Parietal lobe (tissue), 1 donor: Measurements from ENCODE around the gene PARP6. TPM values are rescaled to one million over a fixed set of nuclear protein-coding genes. Genes with fewer than 3 reads are reported as not detected.

Experiments
- total RNA-seq: library from RNA; depleted of rRNA; stranded (reverse); fragments of >200 nt; gene quantifications from one replicate; pipeline ENCODE4 v1.2.3, GENCODE V29; 2014

PARP6 gene, protein sequence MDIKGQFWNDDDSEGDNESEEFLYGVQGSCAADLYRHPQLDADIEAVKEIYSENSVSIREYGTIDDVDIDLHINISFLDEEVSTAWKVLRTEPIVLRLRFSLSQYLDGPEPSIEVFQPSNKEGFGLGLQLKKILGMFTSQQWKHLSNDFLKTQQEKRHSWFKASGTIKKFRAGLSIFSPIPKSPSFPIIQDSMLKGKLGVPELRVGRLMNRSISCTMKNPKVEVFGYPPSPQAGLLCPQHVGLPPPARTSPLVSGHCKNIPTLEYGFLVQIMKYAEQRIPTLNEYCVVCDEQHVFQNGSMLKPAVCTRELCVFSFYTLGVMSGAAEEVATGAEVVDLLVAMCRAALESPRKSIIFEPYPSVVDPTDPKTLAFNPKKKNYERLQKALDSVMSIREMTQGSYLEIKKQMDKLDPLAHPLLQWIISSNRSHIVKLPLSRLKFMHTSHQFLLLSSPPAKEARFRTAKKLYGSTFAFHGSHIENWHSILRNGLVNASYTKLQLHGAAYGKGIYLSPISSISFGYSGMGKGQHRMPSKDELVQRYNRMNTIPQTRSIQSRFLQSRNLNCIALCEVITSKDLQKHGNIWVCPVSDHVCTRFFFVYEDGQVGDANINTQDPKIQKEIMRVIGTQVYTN
- 102 TPM for total RNA-seq

DNA sequence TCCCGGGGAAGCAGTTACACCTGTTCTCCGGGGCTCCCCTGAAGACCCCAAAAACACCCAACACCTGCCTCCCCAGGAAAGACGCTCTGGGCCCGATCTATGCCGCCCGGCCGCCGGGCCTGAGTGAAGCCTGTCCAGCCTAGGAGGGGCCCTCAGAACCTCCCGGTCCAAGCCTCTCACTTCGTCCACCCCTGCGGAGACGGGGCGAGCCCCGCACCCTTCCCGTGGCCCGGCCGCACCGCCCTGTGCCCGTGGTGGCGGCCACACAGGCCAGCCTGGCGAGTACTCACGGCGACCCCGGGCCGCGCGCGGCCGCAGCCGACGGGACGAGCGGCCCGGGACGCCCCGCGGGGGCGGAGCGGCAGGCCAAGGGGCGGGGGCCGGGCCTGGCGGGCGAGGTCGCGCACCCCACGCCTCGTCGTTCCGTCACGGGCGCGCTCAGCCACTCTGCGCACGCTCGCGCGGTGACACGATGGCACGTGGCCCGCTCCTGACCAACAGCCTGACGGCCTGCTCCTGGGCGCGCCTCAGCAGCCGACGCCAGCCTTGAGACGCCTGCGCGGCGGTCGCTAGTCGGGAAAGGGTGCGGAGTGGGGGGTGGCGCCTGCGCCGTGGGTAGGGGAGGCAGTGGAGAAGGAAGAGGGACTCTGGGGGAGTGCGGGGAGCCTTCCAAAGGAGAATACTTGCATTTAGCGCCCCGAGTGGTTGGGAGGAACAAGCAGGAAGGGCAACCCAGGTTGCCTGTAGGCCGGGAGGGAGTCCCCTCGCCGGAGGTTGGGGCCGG, at the start of gene PARP6:
Gene PARP6, minus strand, starts transcription at position 342 of the 784 bp plus-strand sequence. CDS start 5,077 bp downstream, outside the sequence.

DNA sequence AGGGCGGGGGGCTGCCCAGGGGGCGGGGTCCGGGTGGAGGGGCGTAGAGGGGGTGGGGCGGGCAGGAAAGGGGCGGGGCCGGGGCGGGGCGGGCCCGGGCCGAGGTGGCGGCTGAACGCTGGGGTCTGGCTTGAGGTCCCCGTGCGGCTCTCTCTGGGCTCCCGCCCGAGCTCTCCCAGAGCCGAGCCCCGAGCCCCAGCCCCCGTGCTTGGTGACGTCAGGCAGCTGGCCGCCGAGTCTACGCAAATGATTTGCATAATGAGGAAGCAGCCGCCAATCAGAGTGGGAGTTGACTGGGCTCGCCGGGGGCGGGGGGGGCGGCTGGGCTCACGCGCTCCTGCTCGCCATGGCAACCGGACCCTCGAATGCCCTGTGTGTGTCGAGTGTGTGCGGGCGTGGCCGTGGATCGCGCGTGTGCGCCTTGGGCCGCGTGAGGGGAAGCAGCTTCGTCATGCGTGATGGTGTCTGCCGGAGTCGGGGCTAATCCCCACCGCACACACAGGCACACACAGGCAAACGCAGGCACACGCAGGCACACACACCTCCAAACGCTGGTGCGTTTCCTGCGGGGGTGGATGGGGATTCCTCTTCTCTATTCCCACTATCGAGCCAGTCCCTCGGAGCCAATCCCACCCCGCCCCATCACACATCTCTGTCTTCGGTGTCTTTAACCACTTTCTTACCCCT, 47.8 kb upstream of the PARP6 start, which contains the start of gene CELF6:
Gene CELF6, minus strand, starts transcription at position 173 of the 687 bp plus-strand sequence. CDS start 283 bp downstream, outside the sequence.

DNA sequence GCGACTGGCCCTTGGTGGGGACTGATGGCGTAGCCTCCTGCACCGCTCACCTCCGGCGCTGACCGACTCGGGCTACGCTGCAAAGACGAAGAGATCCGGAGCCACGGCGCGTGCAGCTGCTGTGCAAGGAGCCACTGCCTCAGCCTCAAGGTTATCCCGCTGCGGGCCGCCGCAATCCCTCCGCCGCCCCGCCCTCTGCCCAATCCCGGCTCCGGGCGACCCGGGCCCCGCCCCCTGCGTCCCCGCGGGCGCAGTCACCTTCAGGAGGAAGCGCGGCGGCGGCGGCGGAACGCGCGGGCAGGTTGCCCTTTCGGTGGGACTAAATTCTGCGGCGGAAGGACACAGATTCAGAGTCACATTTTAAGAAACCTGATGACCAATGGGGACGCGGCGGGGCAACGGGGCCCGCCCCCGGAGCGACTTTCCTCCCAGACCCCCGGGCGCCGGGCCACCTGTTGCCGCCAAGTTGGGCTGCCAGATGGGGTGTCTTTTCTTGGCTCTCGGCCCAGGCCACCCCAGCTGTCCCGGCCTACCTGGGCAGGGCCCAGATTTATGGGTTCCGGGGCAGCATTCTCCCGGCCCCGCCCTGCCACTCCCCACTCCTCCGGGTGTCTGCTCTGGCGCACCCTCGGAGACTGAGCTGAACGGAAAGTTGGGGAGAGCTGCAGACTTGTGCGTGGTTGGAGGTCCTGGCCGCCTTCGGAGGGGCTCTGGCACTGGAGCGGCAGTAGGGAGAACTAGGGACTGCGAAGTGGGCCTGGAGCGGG, 41.1 kb downstream of the PARP6 start, which contains the start of gene PKM:
Gene PKM, minus strand, starts transcription at position 125 of the 767 bp plus-strand sequence. CDS start 12,093 bp downstream, outside the sequence.

DNA sequence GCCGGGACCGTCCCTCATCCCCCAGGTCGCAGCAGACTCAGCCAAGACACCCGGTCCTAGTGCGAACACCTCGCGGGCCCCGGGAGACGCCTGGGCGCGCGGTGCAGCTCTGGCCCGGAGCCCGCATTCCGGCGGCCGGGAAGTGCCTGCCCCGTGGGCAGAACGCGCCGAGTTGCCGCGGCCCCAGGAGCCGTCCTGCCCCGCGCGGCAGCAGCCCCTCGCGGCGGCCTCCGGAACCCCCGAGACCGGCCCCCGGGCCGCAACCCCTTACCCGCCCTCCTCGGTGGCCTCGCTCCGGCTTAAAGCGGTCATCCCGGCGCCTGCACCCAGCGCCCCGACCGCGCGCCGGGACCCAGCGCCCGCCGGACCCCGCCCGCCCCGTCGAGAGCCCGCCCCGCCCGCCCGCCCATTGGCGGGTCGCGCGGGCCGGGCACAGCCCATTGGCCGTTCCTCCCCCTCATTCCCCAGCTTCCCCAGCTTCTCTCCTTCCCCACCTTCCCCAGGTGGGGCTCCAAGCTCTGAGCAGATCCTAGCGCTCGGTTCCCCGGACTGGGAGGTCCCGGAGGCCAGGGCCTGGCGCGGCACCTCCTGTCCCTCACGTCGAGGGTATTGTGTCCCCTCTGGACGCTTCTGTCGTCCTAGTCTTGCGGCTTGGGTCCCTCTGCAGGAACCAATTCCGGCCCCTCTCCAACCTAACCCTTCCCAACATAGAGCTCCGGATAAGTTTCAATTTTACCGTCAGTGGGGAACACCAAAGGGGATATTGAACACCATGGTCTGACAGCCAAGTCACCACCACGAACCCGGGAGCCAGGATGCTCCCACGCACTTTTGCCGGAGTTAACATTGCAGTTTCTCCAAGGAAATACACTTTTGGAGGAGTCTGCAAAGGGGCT, 74.6 kb downstream of the PARP6 start, which contains the start of gene GRAMD2A:
Gene GRAMD2A, minus strand, starts transcription at position 328 of the 896 bp plus-strand sequence.

Other genes with a start within 250 kb of the PARP6 start
- 204 TPM for gene MYO9A, start 154.4 kb downstream of the PARP6 start, total RNA-seq
- 5.6 TPM for gene SENP8, start 154.2 kb downstream of the PARP6 start, total RNA-seq
- gene GRAMD2A, start 74.8 kb downstream of the PARP6 start, total RNA-seq: 0.94 TPM
- 306 TPM for gene PKM, start 41.4 kb downstream of the PARP6 start, total RNA-seq
- 15.7 TPM for gene CELF6, start 47.6 kb upstream of the PARP6 start, total RNA-seq
- gene HEXA, start 103.5 kb upstream of the PARP6 start, total RNA-seq: 60.4 TPM
- not detected for gene TMEM202, start 125.8 kb upstream of the PARP6 start, total RNA-seq
- 83.3 TPM for gene ARIH1, start 201.8 kb upstream of the PARP6 start, total RNA-seq